ENCODE measurements around the gene ITGB1.

Gene ITGB1

DNA sequence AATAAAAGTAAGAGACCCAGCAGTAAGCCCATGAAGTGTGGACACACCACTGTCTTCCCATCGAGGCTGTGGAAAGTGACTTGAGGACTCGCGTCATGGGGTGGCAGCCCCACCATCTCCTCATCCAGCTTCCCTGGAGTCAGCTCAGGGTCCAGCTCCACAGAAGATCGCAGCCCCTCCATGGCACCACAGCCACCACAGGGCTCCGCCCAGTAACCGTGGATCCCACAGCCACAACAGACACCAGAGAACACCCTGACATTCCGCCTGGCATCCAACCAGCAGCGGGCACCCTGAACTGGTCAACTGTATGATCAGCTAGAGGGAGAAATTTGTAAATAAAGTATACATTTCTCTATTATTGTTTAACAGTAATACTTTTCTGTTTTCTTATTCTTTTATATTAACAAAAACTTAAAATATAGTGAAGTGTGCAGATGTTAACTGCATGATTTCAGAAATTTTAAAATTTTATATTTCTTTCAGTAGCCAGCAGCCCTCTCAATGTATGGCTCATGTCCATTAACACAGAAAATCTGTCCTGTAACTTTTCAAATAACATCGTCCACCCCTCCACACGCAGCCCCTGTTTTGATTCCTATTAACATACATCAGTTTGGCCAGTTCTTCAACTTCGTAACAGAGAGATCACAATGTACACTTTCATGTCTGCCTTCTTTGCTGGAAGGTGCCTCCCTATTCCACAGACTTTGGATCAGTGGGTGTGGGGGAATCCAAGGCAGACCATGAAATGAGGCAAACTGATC, 69.7 kb downstream of the ITGB1 start:
- 97% methylated on average over 5 of the region's 11 CpGs for WGBS (ENCODE audit: insufficient coverage)
- H3K27me3 ChIP-seq (replicated peaks in 2 of 5; ENCODE audit: control insufficient read depth in 4 of 5, insufficient read depth in 5 of 5, low read length in 4 of 5) = no peaks in the 10 kb centered on the region
- no peak for DNase-seq
- CTCF ChIA-PET = no interaction called here
- peaks cover 0 to 3% (median 0%) of the 10 kb centered on the region in 4 experiments for H3K4me1 ChIP-seq (ENCODE audit: control extremely low read depth in 1 of 4, control insufficient read depth in 4 of 4, insufficient read depth in 4 of 4, low read length in 3 of 4)
- no peaks in the 10 kb centered on the region for H3K9me3 ChIP-seq (ENCODE audit: control extremely low read depth in 1 of 5, control insufficient read depth in 4 of 5, insufficient read depth in 2 of 5, low read depth in 1 of 5, low read length in 4 of 5)
- POLR2A ChIA-PET = no interaction called here
- no peaks in the 10 kb centered on the region for H3K36me3 ChIP-seq (ENCODE audit: control insufficient read depth in 4 of 4, insufficient read depth in 4 of 4, low read length in 3 of 4)
- H3K27ac ChIP-seq (ENCODE audit: insufficient read depth in 1 of 2, low read depth in 1 of 2, low read length in 2 of 2, poor library complexity in 1 of 2, severe bottlenecking in 2 of 2) = no peak overlapping the region
- H3K4me3 ChIP-seq (ENCODE audit: control insufficient read depth in 1 of 7, extremely low read depth in 1 of 7, insufficient read depth in 4 of 7, low read depth in 2 of 7, low read length in 6 of 7) = no peak overlapping the region

- 96% methylated on average over 7 of the region's 7 CpGs for WGBS (ENCODE audit: insufficient coverage)
- DNase-seq = no peak
- Histone ChIP-seq H3K27ac (ENCODE audit: insufficient read depth in 1 of 2, low read depth in 1 of 2, low read length in 2 of 2, poor library complexity in 1 of 2, severe bottlenecking in 2 of 2) (no peak overlapping the region), H3K4me3 (ENCODE audit: control insufficient read depth in 1 of 7, extremely low read depth in 1 of 7, insufficient read depth in 4 of 7, low read depth in 2 of 7, low read length in 6 of 7) (no peak overlapping the region), H3K9me3 (ENCODE audit: control extremely low read depth in 1 of 5, control insufficient read depth in 4 of 5, insufficient read depth in 2 of 5, low read depth in 1 of 5, low read length in 4 of 5) (no peaks in the 10 kb centered on the region), H3K36me3 (ENCODE audit: control insufficient read depth in 4 of 4, insufficient read depth in 4 of 4, low read length in 3 of 4) (no peaks in the 10 kb centered on the region), H3K27me3 (replicated peaks in 2 of 5; ENCODE audit: control insufficient read depth in 4 of 5, insufficient read depth in 5 of 5, low read length in 4 of 5) (no peaks in the 10 kb centered on the region), H3K4me1 (ENCODE audit: control extremely low read depth in 1 of 4, control insufficient read depth in 4 of 4, insufficient read depth in 4 of 4, low read length in 3 of 4) (no peaks in the 10 kb centered on the region)
- CTCF ChIA-PET = no interaction called here
- POLR2A ChIA-PET = no interaction called here
Measured at GRCh38 chr10:32887481-32887880, 70.5 kb downstream of the ITGB1 start.

GRCh38 chr10:32882076-32882475, 76.0 kb downstream of the ITGB1 start:
- ChIA-PET POLR2A (no interaction called here), CTCF (no interaction called here)
- H3K4me1 ChIP-seq (ENCODE audit: control extremely low read depth in 1 of 4, control insufficient read depth in 4 of 4, insufficient read depth in 4 of 4, low read length in 3 of 4) = no peaks in the 10 kb centered on the region

GRCh38 chr10:32878646-32879045, 79.4 kb downstream of the ITGB1 start:
- no peaks in the 10 kb centered on the region for H3K9me3 ChIP-seq (ENCODE audit: control extremely low read depth in 1 of 5, control insufficient read depth in 4 of 5, insufficient read depth in 2 of 5, low read depth in 1 of 5, low read length in 4 of 5)
- CTCF ChIA-PET = no interaction called here
- H3K4me1 ChIP-seq (ENCODE audit: control extremely low read depth in 1 of 4, control insufficient read depth in 4 of 4, insufficient read depth in 4 of 4, low read length in 3 of 4) = no peaks in the 10 kb centered on the region
- DNase-seq = no peak
- no peaks in the 10 kb centered on the region for H3K27me3 ChIP-seq (replicated peaks in 2 of 5; ENCODE audit: control insufficient read depth in 4 of 5, insufficient read depth in 5 of 5, low read length in 4 of 5)
- H3K27ac ChIP-seq (ENCODE audit: insufficient read depth in 1 of 2, low read depth in 1 of 2, low read length in 2 of 2, poor library complexity in 1 of 2, severe bottlenecking in 2 of 2) = no peak overlapping the region
- POLR2A ChIA-PET = no interaction called here
- no peak overlapping the region for H3K4me3 ChIP-seq (ENCODE audit: control insufficient read depth in 1 of 7, extremely low read depth in 1 of 7, insufficient read depth in 4 of 7, low read depth in 2 of 7, low read length in 6 of 7)
- H3K36me3 ChIP-seq (ENCODE audit: control insufficient read depth in 4 of 4, insufficient read depth in 4 of 4, low read length in 3 of 4) = no peaks in the 10 kb centered on the region

More at GRCh38 chr10:32882076-32882475, 76.0 kb downstream of the ITGB1 start:
- H3K4me3 ChIP-seq (ENCODE audit: control insufficient read depth in 1 of 7, extremely low read depth in 1 of 7, insufficient read depth in 4 of 7, low read depth in 2 of 7, low read length in 6 of 7) = no peak overlapping the region
- 96% methylated on average over 6 of the region's 6 CpGs for WGBS (ENCODE audit: insufficient coverage)
- no peak for DNase-seq
- no peak overlapping the region for H3K27ac ChIP-seq (ENCODE audit: insufficient read depth in 1 of 2, low read depth in 1 of 2, low read length in 2 of 2, poor library complexity in 1 of 2, severe bottlenecking in 2 of 2)
- H3K9me3 ChIP-seq (ENCODE audit: control extremely low read depth in 1 of 5, control insufficient read depth in 4 of 5, insufficient read depth in 2 of 5, low read depth in 1 of 5, low read length in 4 of 5) = no peaks in the 10 kb centered on the region
- no peaks in the 10 kb centered on the region for H3K27me3 ChIP-seq (replicated peaks in 2 of 5; ENCODE audit: control insufficient read depth in 4 of 5, insufficient read depth in 5 of 5, low read length in 4 of 5)
- no peaks in the 10 kb centered on the region for H3K36me3 ChIP-seq (ENCODE audit: control insufficient read depth in 4 of 4, insufficient read depth in 4 of 4, low read length in 3 of 4)

DNA sequence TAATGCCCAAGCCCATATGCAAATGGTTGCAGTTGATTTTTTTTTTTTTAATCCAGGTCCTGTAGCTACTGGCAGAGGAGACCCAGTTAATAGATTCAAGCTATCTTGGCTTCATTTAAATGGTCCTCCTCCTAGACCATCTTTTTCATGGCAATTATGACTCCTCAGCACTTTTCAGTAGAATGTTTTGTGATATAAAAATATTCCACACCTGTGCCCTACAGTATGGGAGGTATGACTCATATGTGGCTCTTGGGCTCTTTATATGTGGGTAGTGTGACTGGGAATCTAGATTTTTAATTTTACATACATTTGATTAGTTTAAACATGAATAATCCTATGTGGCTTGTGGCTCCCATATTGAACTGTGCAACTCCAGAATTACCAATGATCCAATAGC, 80.1 kb downstream of the ITGB1 start:
- POLR2A ChIA-PET = no interaction called here
- Histone ChIP-seq H3K36me3 (ENCODE audit: control insufficient read depth in 4 of 4, insufficient read depth in 4 of 4, low read length in 3 of 4) (no peaks in the 10 kb centered on the region), H3K4me3 (ENCODE audit: control insufficient read depth in 1 of 7, extremely low read depth in 1 of 7, insufficient read depth in 4 of 7, low read depth in 2 of 7, low read length in 6 of 7) (no peak overlapping the region), H3K9me3 (ENCODE audit: control extremely low read depth in 1 of 5, control insufficient read depth in 4 of 5, insufficient read depth in 2 of 5, low read depth in 1 of 5, low read length in 4 of 5) (no peaks in the 10 kb centered on the region), H3K4me1 (ENCODE audit: control extremely low read depth in 1 of 4, control insufficient read depth in 4 of 4, insufficient read depth in 4 of 4, low read length in 3 of 4) (no peaks in the 10 kb centered on the region), H3K27ac (ENCODE audit: insufficient read depth in 1 of 2, low read depth in 1 of 2, low read length in 2 of 2, poor library complexity in 1 of 2, severe bottlenecking in 2 of 2) (no peak overlapping the region), H3K27me3 (replicated peaks in 2 of 5; ENCODE audit: control insufficient read depth in 4 of 5, insufficient read depth in 5 of 5, low read length in 4 of 5) (no peaks in the 10 kb centered on the region)
- no peak for DNase-seq
- CTCF ChIA-PET = no interaction called here

- Histone ChIP-seq H3K27me3 (replicated peaks in 2 of 5; ENCODE audit: control insufficient read depth in 4 of 5, insufficient read depth in 5 of 5, low read length in 4 of 5) (no peaks in the 10 kb centered on the region), H3K9me3 (ENCODE audit: control extremely low read depth in 1 of 5, control insufficient read depth in 4 of 5, insufficient read depth in 2 of 5, low read depth in 1 of 5, low read length in 4 of 5) (no peaks in the 10 kb centered on the region), H3K36me3 (ENCODE audit: control insufficient read depth in 4 of 4, insufficient read depth in 4 of 4, low read length in 3 of 4) (no peaks in the 10 kb centered on the region), H3K27ac (ENCODE audit: insufficient read depth in 1 of 2, low read depth in 1 of 2, low read length in 2 of 2, poor library complexity in 1 of 2, severe bottlenecking in 2 of 2) (no peak overlapping the region), H3K4me3 (ENCODE audit: control insufficient read depth in 1 of 7, extremely low read depth in 1 of 7, insufficient read depth in 4 of 7, low read depth in 2 of 7, low read length in 6 of 7) (no peak overlapping the region), H3K4me1 (ENCODE audit: control extremely low read depth in 1 of 4, control insufficient read depth in 4 of 4, insufficient read depth in 4 of 4, low read length in 3 of 4) (no peaks in the 10 kb centered on the region)
- no peak for DNase-seq
- WGBS (ENCODE audit: insufficient coverage) = no CpG with 5 or more reads among the region's 1 CpG
- ChIA-PET POLR2A (no interaction called here), CTCF (no interaction called here)
Measured at GRCh38 chr10:32865170-32865569, 92.9 kb downstream of the ITGB1 start.

GRCh38 chr10:32854435-32854834, 103.6 kb downstream of the ITGB1 start:
- WGBS (ENCODE audit: insufficient coverage) = no CpG with 5 or more reads among the region's 2 CpGs
- no peaks in the 10 kb centered on the region for H3K36me3 ChIP-seq (ENCODE audit: control insufficient read depth in 4 of 4, insufficient read depth in 4 of 4, low read length in 3 of 4)
- H3K27ac ChIP-seq (ENCODE audit: insufficient read depth in 1 of 2, low read depth in 1 of 2, low read length in 2 of 2, poor library complexity in 1 of 2, severe bottlenecking in 2 of 2) = no peak overlapping the region
- no peaks in the 10 kb centered on the region for H3K4me1 ChIP-seq (ENCODE audit: control extremely low read depth in 1 of 4, control insufficient read depth in 4 of 4, insufficient read depth in 4 of 4, low read length in 3 of 4)
- no peak overlapping the region for H3K4me3 ChIP-seq (ENCODE audit: control insufficient read depth in 1 of 7, extremely low read depth in 1 of 7, insufficient read depth in 4 of 7, low read depth in 2 of 7, low read length in 6 of 7)
- no peak for DNase-seq
- H3K9me3 ChIP-seq (ENCODE audit: control extremely low read depth in 1 of 5, control insufficient read depth in 4 of 5, insufficient read depth in 2 of 5, low read depth in 1 of 5, low read length in 4 of 5) = peaks cover 0 to 4% (median 0%) of the 10 kb centered on the region in 5 experiments
- no peaks in the 10 kb centered on the region for H3K27me3 ChIP-seq (replicated peaks in 2 of 5; ENCODE audit: control insufficient read depth in 4 of 5, insufficient read depth in 5 of 5, low read length in 4 of 5)
- ChIA-PET CTCF (no interaction called here), POLR2A (no interaction called here)
